SK-N-SH (cell line): ENCODE measurements around the gene MLEC. TPM values are rescaled to one million over a fixed set of nuclear protein-coding genes. Genes with fewer than 3 reads are reported as not detected.

Experiments used
- CTCF ChIA-PET: fragments of 300-600, 350-600 bp; formaldehyde crosslinking; extraction: SDS; loops from one replicate; lab custom pipeline; 2021; lab: Yijun Ruan, JAX
- POLR2A ChIA-PET: fragments of 350-600 bp; sonication (Branson Sonifier 250); formaldehyde crosslinking; extraction: SDS; loops from one replicate; lab custom pipeline; 2020; ENCODE audit warnings: antibody characterized with exemption, inconsistent platforms; lab: Yijun Ruan, JAX
- DNase-seq: peaks from one replicate; pipeline ENCODE4 v3.0.0; 2012
- H2AFZ ChIP-seq: fragments of 200-600 bp; sonication (generic); 2 replicates; pipeline ENCODE4 v1.8.1; 2016; ENCODE audit warnings: antibody characterized with exemption, mild to moderate bottlenecking, low read depth
- H3F3A ChIP-seq: fragments of 200-600 bp; sonication (generic); replicated peaks from 2 replicates; pipeline ENCODE3; 2016; ENCODE audit warnings: antibody characterized with exemption, mild to moderate bottlenecking; ENCODE audit not compliant: insufficient read depth
- H3K27ac ChIP-seq, 2 experiments: fragments of 200-500 bp in 1 of 2; fragments of 200-600 bp in 1 of 2; sonication (Bioruptor generic) in 1 of 2; sonication (generic), shearing (Covaris generic) in 1 of 2; 2 replicates each; pipeline versions ENCODE4 v1.5.1 to v1.6.1; 2014 to 2016; ENCODE audit warnings: low read depth in 2 of 2, inconsistent platforms in 1 of 2, low read length in 1 of 2, mild to moderate bottlenecking in 1 of 2, mixed read lengths in 1 of 2
- H3K27me3 ChIP-seq: fragments of 200-600 bp; sonication (generic), shearing (Covaris generic); 2 replicates; pipeline ENCODE4 v1.6.1; 2016; ENCODE audit warnings: mixed run types; ENCODE audit not compliant: insufficient read depth
- H3K36me3 ChIP-seq, 2 experiments: fragments of 200-500 bp in 1 of 2; fragments of 200-600 bp in 1 of 2; sonication (Bioruptor generic) in 1 of 2; sonication (generic) in 1 of 2; replicated peaks in 1 of 2; 2 replicates each; pipeline versions ENCODE3 to v1.5.1; 2014 to 2016; ENCODE audit warnings: low read length in 1 of 2, mild to moderate bottlenecking in 1 of 2; ENCODE audit not compliant: insufficient read depth in 2 of 2, control insufficient read depth in 1 of 2
- H3K4me1 ChIP-seq, 2 experiments: fragments of 200-500 bp in 1 of 2; fragments of 200-600 bp in 1 of 2; sonication (Bioruptor generic) in 1 of 2; sonication (generic), shearing (Covaris generic) in 1 of 2; 2 replicates each; pipeline versions ENCODE4 v1.5.1 to v1.6.1; 2014 to 2016; ENCODE audit warnings: low read depth in 1 of 2, low read length in 1 of 2, mixed run types in 1 of 2; ENCODE audit not compliant: insufficient read depth in 2 of 2, control insufficient read depth in 1 of 2
- H3K4me2 ChIP-seq: fragments of 200-600 bp; sonication (generic), shearing (Covaris generic); 2 replicates; pipeline ENCODE4 v1.6.1; 2017; ENCODE audit warnings: mixed run types
- H3K4me3 ChIP-seq, 2 experiments: fragments of 200-500 bp in 1 of 2; fragments of 200-600 bp in 1 of 2; sonication (Bioruptor generic) in 1 of 2; sonication (generic), shearing (Covaris generic) in 1 of 2; 2 replicates each; pipeline versions ENCODE4 v1.5.1 to v1.8.1; 2014 to 2016; ENCODE audit warnings: low read depth in 2 of 2, inconsistent platforms in 1 of 2, low read length in 1 of 2, mild to moderate bottlenecking in 1 of 2, mixed read lengths in 1 of 2, moderate library complexity in 1 of 2
- H3K79me2 ChIP-seq: fragments of 200-600 bp; sonication (generic); 2 replicates; pipeline ENCODE4 v1.8.1; 2017; ENCODE audit warnings: mild to moderate bottlenecking; ENCODE audit not compliant: insufficient read depth
- H3K9ac ChIP-seq: fragments of 200-600 bp; sonication (generic); 2 replicates; pipeline ENCODE4 v1.6.1; 2017; ENCODE audit warnings: mixed run types
- H3K9me2 ChIP-seq: fragments of 200-600 bp; sonication (generic); 2 replicates; pipeline ENCODE4 v1.6.1; 2017; ENCODE audit warnings: mixed run types
- H3K9me3 ChIP-seq: fragments of 200-600 bp; sonication (generic); 2 replicates; pipeline ENCODE4 v1.6.1; 2017; ENCODE audit warnings: mixed run types, mild to moderate bottlenecking, moderate library complexity
- H4K20me1 ChIP-seq: fragments of 200-600 bp; sonication (generic); 2 replicates; pipeline ENCODE4 v1.6.1; 2017; ENCODE audit warnings: mild to moderate bottlenecking, mixed run types; ENCODE audit not compliant: insufficient read depth
- CHD2 ChIP-seq: fragments of 150-350 bp; IDR thresholded peaks from 2 replicates; pipeline ENCODE4 v1.6.1; 2018; ENCODE audit warnings: low read length; ENCODE audit not compliant: partially characterized antibody
- EP300 ChIP-seq, 2 experiments: IDR thresholded peaks; 2 replicates each; pipeline versions ENCODE4 v1.4.0 to v1.6.1; 2012; ENCODE audit warnings: borderline replicate concordance in 1 of 2, low read depth in 1 of 2, low read length in 1 of 2
- EZH2phosphoT487 ChIP-seq: fragments of 200-600 bp; sonication (generic); IDR thresholded peaks from 2 replicates; pipeline ENCODE4 v1.6.1; 2017; ENCODE audit warnings: low read depth, mixed run types, mild to moderate bottlenecking, antibody characterized with exemption, moderate library complexity, borderline replicate concordance
- FOSL2 ChIP-seq: IDR thresholded peaks from 2 replicates; pipeline ENCODE4 v1.4.0; 2012; ENCODE audit warnings: low read depth, mild to moderate bottlenecking, moderate library complexity, borderline replicate concordance
- FOXJ3 ChIP-seq: sonication (generic); formaldehyde crosslinking; IDR thresholded peaks from 2 replicates; pipeline ENCODE4 v1.5.1; 2020; ENCODE audit warnings: mild to moderate bottlenecking, missing genetic modification reagents
- FOXM1 ChIP-seq: IDR thresholded peaks from 2 replicates; pipeline ENCODE4 v1.4.0; 2012; ENCODE audit warnings: low read depth, mild to moderate bottlenecking
- GABPA ChIP-seq: IDR thresholded peaks from 2 replicates; pipeline ENCODE4 v1.4.0; 2012; ENCODE audit warnings: low read depth, mild to moderate bottlenecking
- JUND ChIP-seq: IDR thresholded peaks from 2 replicates; pipeline ENCODE4 v1.4.0; 2012
- MAX ChIP-seq: IDR thresholded peaks from 2 replicates; pipeline ENCODE4 v1.4.0; 2012; ENCODE audit warnings: low read depth
- MXI1 ChIP-seq: IDR thresholded peaks from 2 replicates; pipeline ENCODE4 v1.6.1; 2012; ENCODE audit warnings: mild to moderate bottlenecking, low read depth, low read length, improper control_type of control experiment
- NFIC ChIP-seq: IDR thresholded peaks from 2 replicates; pipeline ENCODE4 v1.4.0; 2012; ENCODE audit warnings: borderline replicate concordance
- NRF1 ChIP-seq: IDR thresholded peaks from 2 replicates; pipeline ENCODE4 v1.6.1; 2012; ENCODE audit warnings: low read depth, mild to moderate bottlenecking, low read length
- PBX3 ChIP-seq: IDR thresholded peaks from 2 replicates; pipeline ENCODE4; 2012
- RAD21 ChIP-seq: IDR thresholded peaks from 2 replicates; pipeline ENCODE4 v1.6.1; 2012; ENCODE audit warnings: mild to moderate bottlenecking, low read length
- RCOR1 ChIP-seq: fragments of 150-350 bp; IDR thresholded peaks from 2 replicates; pipeline ENCODE4 v1.6.1; 2017; ENCODE audit warnings: antibody characterized with exemption, low read length
- RFX5 ChIP-seq: IDR thresholded peaks from 2 replicates; pipeline ENCODE4 v1.6.1; 2012; ENCODE audit warnings: mild to moderate bottlenecking, improper control_type of control experiment, low read length
- SIN3A ChIP-seq: IDR thresholded peaks from 2 replicates; pipeline ENCODE4 v1.6.1; 2012; ENCODE audit warnings: low read depth, mild to moderate bottlenecking, low read length, moderate library complexity, borderline replicate concordance
- TAF1 ChIP-seq: IDR thresholded peaks from 2 replicates; pipeline ENCODE4 v1.6.1; 2012; ENCODE audit warnings: low read depth, mild to moderate bottlenecking, low read length, moderate library complexity, borderline replicate concordance
- TCF12 ChIP-seq: IDR thresholded peaks from 2 replicates; pipeline ENCODE4 v1.4.0; 2012
- TEAD4 ChIP-seq: IDR thresholded peaks from 2 replicates; pipeline ENCODE4 v1.4.0; 2012; ENCODE audit warnings: mild to moderate bottlenecking, borderline replicate concordance; ENCODE audit not compliant: insufficient read depth
- USF1 ChIP-seq: IDR thresholded peaks from 2 replicates; pipeline ENCODE4 v1.4.0; 2012; ENCODE audit warnings: low read depth, borderline replicate concordance
- USF2 ChIP-seq: fragments of 150-350 bp; IDR thresholded peaks from 2 replicates; pipeline ENCODE4 v1.6.1; 2017; ENCODE audit warnings: antibody characterized with exemption, low read length, low read depth, borderline replicate concordance
- YY1 ChIP-seq: IDR thresholded peaks from 2 replicates; pipeline ENCODE4 v1.4.0; 2012; ENCODE audit warnings: low read depth, mild to moderate bottlenecking
- ZBTB33 ChIP-seq: IDR thresholded peaks from 2 replicates; pipeline ENCODE4 v1.4.0; 2012; ENCODE audit warnings: low read depth, borderline replicate concordance
- WGBS: methylation state at CpG from one replicate; pipeline ENCODE4 v1.1.6; 2017; ENCODE audit warnings: low lambda C conversion rate; 5-methylcytosine and 5-hydroxymethylcytosine counted together
- polyA plus RNA-seq, 3 experiments: library from polyadenylated mRNA; depleted of rRNA; stranded (reverse); fragments of >200 nt; gene quantifications; 2 replicates each; pipeline ENCODE4 v1.2.3, GENCODE V29; 2012
- TF ChIP-seq, protein P1 (sequence below): fragments of 150-350 bp; IDR thresholded peaks from 2 replicates; pipeline ENCODE4 v1.6.1; 2016; ENCODE audit warnings: mild to moderate bottlenecking, low read depth, low read length

MLEC gene
- polyA plus RNA-seq, 1 of the 3 experiments (the other 2 are of a cell fraction) = 23.4 TPM

- no peaks in the 10 kb centered on the region for H3K9me3 ChIP-seq
- CTCF ChIA-PET = interaction anchor here (0.8 to 1.6 kb wide), 6 partner anchors 12 to 246 kb away, joined by 3 to 8 read pairs (median 4); no protein-coding TSS in a partner anchor
- H3K36me3 ChIP-seq = peaks cover 27 to 32% of the 10 kb centered on the region in 2 experiments
- H3K9me2 ChIP-seq = no peaks in the 10 kb centered on the region
- no peaks in the 10 kb centered on the region for H3K79me2 ChIP-seq
- H3F3A ChIP-seq = no peaks in the 10 kb centered on the region
- H4K20me1 ChIP-seq = no peaks in the 10 kb centered on the region
- H3K4me2 ChIP-seq = peak within 1 kb of the TSS; percentile 94
- POLR2A ChIA-PET = no interaction called here
- DNase-seq = peak; percentile 98
- no peaks in the 10 kb centered on the region for H3K27me3 ChIP-seq
- no peak within 1 kb of the TSS; a peak in 1 of 4 replicates for H3K27ac ChIP-seq
- WGBS = 29% methylated on average over 35 of the region's 66 CpGs
- peaks cover 2 to 27% of the 10 kb centered on the region in 2 experiments; a peak in 2 of 4 replicates for H3K4me1 ChIP-seq
- peak within 1 kb of the TSS; percentile 78 for H2AFZ ChIP-seq
- peak within 1 kb of the TSS; percentile 49; the same call in 1 of the 2 replicates for H3K9ac ChIP-seq
- H3K4me3 ChIP-seq = peak within 1 kb of the TSS; percentile 60
- no peak for TF ChIP-seq USF2
- TF ChIP-seq RFX5 = no peak
- no peak for TF ChIP-seq USF1
- TF ChIP-seq FOSL2 = no peak
- TF ChIP-seq CHD2 = no peak
- no peak for TF ChIP-seq RCOR1
- no peak for TF ChIP-seq TEAD4
- TF ChIP-seq NRF1 = peak; percentile 48
- TF ChIP-seq SIN3A = peak; percentile 44; the same call in 1 of the 2 replicates
- TF ChIP-seq FOXM1 = no peak
- no peak for TF ChIP-seq ZBTB33
- no peak for TF ChIP-seq EZH2phosphoT487
- TF ChIP-seq TCF12 = no peak
- no peak; the same call in 1 of the 2 replicates for TF ChIP-seq YY1
- TF ChIP-seq EP300 (IDR thresholded peaks at IDR 0.05; ENCODE audit: borderline replicate concordance in 1 of 2, low read depth in 1 of 2, low read length in 1 of 2) = no peak
- 0 out of 2 replicates have a peak, but pooled peaks have one; percentile 20 for TF ChIP-seq TAF1
- peak; percentile 72 for TF ChIP-seq MXI1
- no peak for TF ChIP-seq PBX3
- no peak for TF ChIP-seq GABPA
- no peak for TF ChIP-seq RAD21
- no peak for TF ChIP-seq FOXJ3 (CRISPR knock-in tag)
- TF ChIP-seq NFIC = no peak
- TF ChIP-seq JUND = no peak
- peak; percentile 61; the same call in 1 of the 2 replicates for TF ChIP-seq MAX
- TF ChIP-seq, protein P1, sequence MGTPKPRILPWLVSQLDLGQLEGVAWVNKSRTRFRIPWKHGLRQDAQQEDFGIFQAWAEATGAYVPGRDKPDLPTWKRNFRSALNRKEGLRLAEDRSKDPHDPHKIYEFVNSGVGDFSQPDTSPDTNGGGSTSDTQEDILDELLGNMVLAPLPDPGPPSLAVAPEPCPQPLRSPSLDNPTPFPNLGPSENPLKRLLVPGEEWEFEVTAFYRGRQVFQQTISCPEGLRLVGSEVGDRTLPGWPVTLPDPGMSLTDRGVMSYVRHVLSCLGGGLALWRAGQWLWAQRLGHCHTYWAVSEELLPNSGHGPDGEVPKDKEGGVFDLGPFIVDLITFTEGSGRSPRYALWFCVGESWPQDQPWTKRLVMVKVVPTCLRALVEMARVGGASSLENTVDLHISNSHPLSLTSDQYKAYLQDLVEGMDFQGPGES = no peak
These were observed 38.9 kb downstream of the MLEC start, which contains the start of gene ACADS for GRCh38 chr12:120725659-120726509. Gene ACADS (plus strand): TSS chr12:120725826. CDS start chr12:120725886, 60 bp downstream.
